ENCODE results near the gene ITGB1BP1. TPM values are rescaled to one million over a fixed set of nuclear protein-coding genes. Genes with fewer than 3 reads are reported as not detected.
A peak's percentile ranks its signal among the peaks of the same experiment; 100 is the strongest.

ITGB1BP1 gene
- total and polyA plus RNA-seq, 2 of the 13 experiments (the other 11 are each of a cell fraction or from before 2014, with no cell fraction given) = 106 to 108 TPM

- TF ChIP-seq ZNF362 (CRISPR knock-in tag; IDR thresholded peaks at IDR 0.05; ENCODE audit: borderline replicate concordance) (peak; percentile 23; the same call in 1 of the 2 replicates), MTA1 (CRISPR knock-in tag; IDR thresholded peaks at IDR 0.05; ENCODE audit: borderline replicate concordance) (peak; percentile 77; the same call in 1 of the 2 replicates), NFRKB (IDR thresholded peaks at IDR 0.05) (no peak), ZNF570 (CRISPR knock-in tag; IDR thresholded peaks at IDR 0.05; ENCODE audit: borderline replicate concordance) (no peak), PRDM15 (CRISPR knock-in tag; IDR thresholded peaks at IDR 0.05) (no peak), ARID3A (IDR thresholded peaks at IDR 0.05; ENCODE audit: low read depth, low read length) (no peak), ZNF777 (CRISPR knock-in tag; IDR thresholded peaks at IDR 0.05) (no peak), UBTF (CRISPR knock-in tag; IDR thresholded peaks at IDR 0.05) (0 out of 2 replicates have a peak, but pooled peaks have one; percentile 22), DPF2 (CRISPR knock-in tag; IDR thresholded peaks at IDR 0.05; ENCODE audit: borderline replicate concordance, low read depth) (0 out of 2 replicates have a peak, but pooled peaks have one; percentile 18), ZNF576 (CRISPR knock-in tag; IDR thresholded peaks at IDR 0.05) (no peak), ZKSCAN8 (CRISPR knock-in tag; IDR thresholded peaks at IDR 0.05; ENCODE audit: borderline replicate concordance) (no peak), SMARCE1 (IDR thresholded peaks at IDR 0.05; ENCODE audit: borderline replicate concordance) (no peak), ZKSCAN1 (IDR thresholded peaks at IDR 0.05; ENCODE audit: low read length) (no peak), BCL6 (CRISPR knock-in tag; IDR thresholded peaks at IDR 0.05) (peak; percentile 51; the same call in 1 of the 2 replicates), ZNF737 (CRISPR knock-in tag; IDR thresholded peaks at IDR 0.05; ENCODE audit: borderline replicate concordance) (no peak), RBM22 (optimal IDR thresholded peaks at IDR 0.05; ENCODE audit: low read length) (no peak), ZBTB25 (CRISPR knock-in tag; IDR thresholded peaks at IDR 0.05) (no peak)
Observed at GRCh38 chr2:9364791-9365497, 58.4 kb downstream of the ITGB1BP1 start (continued).

Data from HepG2 (cell line).